HCT116 (cell line): Measurements from ENCODE around the gene GLMP.

ENCODE experiments used
- CTCF ChIP-seq, 3 experiments: fragments of 200-600 bp in 1 of 3; sonication (generic) in 1 of 3; IDR thresholded peaks in 2 of 3; conservative IDR thresholded peaks in 1 of 3; 2 replicates each; pipeline ENCODE4 v1.5.1; 2012 to 2017; ENCODE audit warnings: low read depth in 2 of 3, low read length in 2 of 3, antibody characterized with exemption in 1 of 3, borderline replicate concordance in 1 of 3, control low read depth in 1 of 3, mild to moderate bottlenecking in 1 of 3, mixed read lengths in 1 of 3, mixed run types in 1 of 3, moderate library complexity in 1 of 3; ENCODE audit not compliant: insufficient read depth in 1 of 3
- JUND ChIP-seq: IDR thresholded peaks from 2 replicates; pipeline ENCODE4 v1.6.1; 2012
- POLR2A ChIP-seq: IDR thresholded peaks from 2 replicates; pipeline ENCODE4 v1.7.0; 2011; ENCODE audit warnings: borderline replicate concordance; ENCODE audit not compliant: insufficient read depth, insufficient read length; ENCODE audit errors: extremely low read depth
- POLR2AphosphoS5 ChIP-seq: IDR thresholded peaks from 2 replicates; pipeline ENCODE4 v1.6.1; 2011; ENCODE audit warnings: mild to moderate bottlenecking, low read depth, low read length, moderate library complexity
- ZFX ChIP-seq: fragments of 450-650 bp; IDR thresholded peaks from 2 replicates; pipeline ENCODE4 v1.6.1; 2017

DNA sequence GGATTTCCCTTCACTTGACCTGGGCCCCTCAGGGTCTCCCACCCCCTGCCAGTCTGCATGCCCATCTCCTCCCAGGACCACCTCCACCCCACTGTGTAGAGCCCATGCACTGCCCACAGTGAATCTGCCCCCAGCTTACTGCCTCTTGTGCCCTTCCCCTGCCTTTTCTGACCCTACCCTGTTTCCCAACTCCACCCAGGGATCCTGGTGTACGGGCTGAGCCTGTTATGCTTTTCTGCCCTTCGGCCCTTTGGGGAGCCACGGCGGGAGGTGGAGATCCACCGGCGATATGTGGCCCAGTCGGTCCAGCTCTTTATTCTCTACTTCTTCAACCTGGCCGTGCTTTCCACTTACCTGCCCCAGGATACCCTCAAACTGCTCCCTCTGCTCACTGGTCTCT is 9.4 kb downstream of the GLMP start:
- TF ChIP-seq POLR2A (no peak), CTCF (IDR thresholded peaks at IDR 0.05 in 2 of 3, conservative IDR thresholded peaks at IDR 0.05 in 1 of 3; ENCODE audit: borderline replicate concordance in 1 of 3, insufficient read depth in 1 of 3, low read depth in 2 of 3, low read length in 2 of 3) (no peak), POLR2AphosphoS5 (no peak), ZFX (no peak), JUND (no peak)
